Fibroblast of mammary gland (primary cell): ENCODE results near the gene XK.

ENCODE experiments used
- DNase-seq: peaks from one replicate; pipeline ENCODE4 v3.0.0-alpha.2; 2010; ENCODE audit warnings: low read depth
- H3K4me3 ChIP-seq: 2 replicates; pipeline ENCODE4 v1.5.1; 2011; ENCODE audit warnings: low read depth, mild to moderate bottlenecking, low read length, moderate library complexity; ENCODE audit not compliant: control insufficient read depth
- TF ChIP-seq, protein P1 (sequence below): conservative IDR thresholded peaks from 2 replicates; pipeline ENCODE4 v1.5.1; 2011; ENCODE audit warnings: low read depth, low read length, inconsistent platforms; ENCODE audit not compliant: control insufficient read depth, insufficient read depth

Gene XK

DNA sequence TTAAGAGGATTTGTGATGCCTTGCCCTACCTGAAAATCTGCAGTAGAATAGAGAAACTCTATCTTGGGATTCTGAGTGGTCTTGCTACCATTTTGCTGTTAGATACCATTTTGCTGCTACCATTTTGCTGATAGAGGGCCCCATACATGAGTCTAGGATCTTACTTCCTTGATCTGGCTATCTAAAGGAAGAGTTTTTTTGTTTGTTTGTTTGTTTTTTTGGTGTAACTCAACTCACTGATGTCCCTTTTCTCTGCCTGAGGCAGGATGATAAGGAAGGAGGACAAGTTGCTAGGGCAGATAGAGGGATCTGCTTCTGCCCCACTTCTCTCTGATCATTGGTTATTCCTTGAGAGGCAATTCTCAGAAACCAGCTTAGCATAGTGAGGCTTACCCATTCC lies 31.0 kb downstream of the XK start:
- H3K4me3 ChIP-seq: no peak overlapping the region
- TF ChIP-seq, protein P1, sequence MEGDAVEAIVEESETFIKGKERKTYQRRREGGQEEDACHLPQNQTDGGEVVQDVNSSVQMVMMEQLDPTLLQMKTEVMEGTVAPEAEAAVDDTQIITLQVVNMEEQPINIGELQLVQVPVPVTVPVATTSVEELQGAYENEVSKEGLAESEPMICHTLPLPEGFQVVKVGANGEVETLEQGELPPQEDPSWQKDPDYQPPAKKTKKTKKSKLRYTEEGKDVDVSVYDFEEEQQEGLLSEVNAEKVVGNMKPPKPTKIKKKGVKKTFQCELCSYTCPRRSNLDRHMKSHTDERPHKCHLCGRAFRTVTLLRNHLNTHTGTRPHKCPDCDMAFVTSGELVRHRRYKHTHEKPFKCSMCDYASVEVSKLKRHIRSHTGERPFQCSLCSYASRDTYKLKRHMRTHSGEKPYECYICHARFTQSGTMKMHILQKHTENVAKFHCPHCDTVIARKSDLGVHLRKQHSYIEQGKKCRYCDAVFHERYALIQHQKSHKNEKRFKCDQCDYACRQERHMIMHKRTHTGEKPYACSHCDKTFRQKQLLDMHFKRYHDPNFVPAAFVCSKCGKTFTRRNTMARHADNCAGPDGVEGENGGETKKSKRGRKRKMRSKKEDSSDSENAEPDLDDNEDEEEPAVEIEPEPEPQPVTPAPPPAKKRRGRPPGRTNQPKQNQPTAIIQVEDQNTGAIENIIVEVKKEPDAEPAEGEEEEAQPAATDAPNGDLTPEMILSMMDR: no peak
- DNase-seq: no peak

DNA sequence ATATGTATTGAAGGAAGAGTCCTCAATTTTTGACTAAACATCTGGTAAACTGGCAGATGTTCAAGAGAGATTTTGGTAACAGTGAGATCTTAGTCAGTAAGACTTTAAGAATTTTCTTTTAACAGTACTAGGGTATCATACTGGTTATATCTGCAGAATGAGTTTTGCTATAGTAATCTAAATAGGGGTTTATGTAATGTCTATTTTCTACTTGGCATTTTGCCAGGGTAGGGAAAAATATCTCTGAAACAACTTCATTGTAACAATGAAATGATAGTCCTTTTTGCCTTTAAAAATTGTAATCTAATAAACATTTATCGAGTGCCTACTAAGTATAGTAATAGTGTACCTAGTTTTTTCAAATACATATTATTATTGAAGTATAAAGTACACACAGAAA lies 32.1 kb downstream of the XK start:
- TF ChIP-seq, protein P1: no peak
- DNase-seq: no peak
- H3K4me3 ChIP-seq: no peak overlapping the region

DNA sequence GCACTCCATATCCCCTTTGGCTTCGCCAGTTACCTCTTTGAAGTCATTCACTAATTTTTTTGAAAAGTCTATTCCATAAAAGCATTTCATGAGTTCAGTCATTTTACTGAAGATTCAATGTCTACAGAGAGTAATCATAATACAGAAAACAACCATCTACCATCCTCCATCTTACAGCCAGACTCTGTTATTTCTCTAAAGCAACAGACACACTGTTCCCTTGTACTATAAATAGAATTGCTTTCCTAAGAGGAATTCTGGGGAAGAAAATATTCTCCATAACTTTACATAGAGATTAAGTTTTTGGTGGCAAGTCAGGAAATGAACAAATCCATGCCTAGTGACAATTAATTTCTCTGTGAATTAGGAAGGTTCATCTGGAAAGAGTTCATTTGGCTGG lies 37.0 kb downstream of the XK start:
- TF ChIP-seq, protein P1: no peak
- no peak for DNase-seq
- H3K4me3 ChIP-seq: no peak overlapping the region

DNA sequence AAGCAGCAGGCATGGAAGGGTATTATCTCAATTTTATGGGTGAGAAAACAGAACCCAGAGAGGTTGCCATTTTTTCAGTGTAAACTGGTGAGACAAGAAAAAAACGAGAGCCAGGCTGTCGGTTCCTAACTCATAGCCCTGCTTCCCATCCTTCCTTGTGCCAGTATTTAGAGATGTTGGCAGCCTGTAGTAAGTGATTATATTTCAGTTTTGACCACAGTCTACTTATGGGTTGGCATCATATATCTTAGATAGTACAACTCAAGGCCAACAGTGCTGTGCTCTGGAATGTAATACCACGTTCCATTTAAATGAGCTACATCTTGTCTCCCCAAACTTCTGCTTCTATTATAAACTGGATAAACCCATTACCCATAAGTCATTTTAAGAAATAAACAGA lies 40.8 kb downstream of the XK start:
- DNase-seq: no peak

DNA sequence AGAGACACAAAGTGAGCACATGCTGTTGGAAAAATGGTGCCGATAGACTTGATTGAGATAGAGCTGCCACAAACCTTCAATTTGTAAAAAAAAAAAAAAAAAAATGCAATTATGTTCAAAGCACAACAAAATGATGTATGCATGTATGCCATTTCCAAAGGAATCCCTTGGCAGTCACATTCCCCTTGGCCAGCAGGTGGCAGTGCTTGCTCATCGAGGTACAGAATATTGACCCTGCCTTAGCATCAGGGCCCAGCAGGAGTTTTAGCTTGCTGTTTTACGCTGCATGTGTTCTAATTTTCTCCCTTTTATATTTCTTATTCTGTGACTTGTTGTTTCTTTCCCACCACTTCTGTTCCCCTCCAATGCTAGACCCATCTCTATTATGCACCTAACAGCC lies 59.8 kb downstream of the XK start:
- TF ChIP-seq, protein P1: peak; percentile 85
- DNase-seq: peak; percentile 64
- no peak overlapping the region for H3K4me3 ChIP-seq

More for the DNA sequence above, 40.8 kb downstream of the XK start:
- no peak overlapping the region for H3K4me3 ChIP-seq
- TF ChIP-seq, protein P1: no peak

DNA sequence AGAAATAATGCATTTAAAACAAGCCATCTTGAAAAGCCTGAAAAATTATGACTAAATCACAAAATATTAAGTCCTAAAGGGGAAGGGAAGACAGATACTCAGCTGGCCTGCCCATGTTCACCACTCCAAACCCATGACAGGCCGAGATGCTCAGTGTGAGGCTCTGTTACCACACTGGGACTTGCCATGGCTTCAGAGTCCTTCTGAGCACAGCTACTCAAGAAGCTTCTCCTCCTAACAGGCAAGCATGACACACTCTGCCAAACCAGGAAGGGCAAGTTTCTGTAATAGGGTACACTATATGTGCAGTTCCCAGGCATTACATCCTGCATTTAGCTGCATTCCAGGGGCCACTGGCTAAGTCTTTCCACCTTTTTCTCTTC lies 60.2 kb downstream of the XK start:
- H3K4me3 ChIP-seq: no peak overlapping the region
- no peak for DNase-seq
- TF ChIP-seq, protein P1: no peak
